ENCODE data around the gene ITGAE. TPM values are rescaled to one million over a fixed set of nuclear protein-coding genes. Genes with fewer than 3 reads are reported as not detected.
A peak's percentile ranks its signal among the peaks of the same experiment; 100 is the strongest.

The ITGAE gene
- total and polyA plus RNA-seq, 7 donors, result 25.2 to 51.8 (median 42.9) TPM

- intact Hi-C loops (cut with DNase I), result loop anchor here (5.0 to 10.0 kb wide), 2 partner anchors 56 to 621 kb away; partner anchors contain the start of gene HASPIN
- peaks cover 0 to 45% (median 41%) of the 10 kb centered on the region in 4 donors for H3K4me1 ChIP-seq
Observed at GRCh38 chr17:3665834-3666233, 135.2 kb downstream of the ITGAE start.

More at GRCh38 chr17:3665834-3666233, 135.2 kb downstream of the ITGAE start:
- H3K27ac ChIP-seq, result peak overlapping the region in 3 of 4 donors; percentile 94 to 98 (median 97)
- H3K27me3 ChIP-seq, result no peaks in the 10 kb centered on the region
- no peak for DNase-seq
- H3K9me3 ChIP-seq, result no peaks in the 10 kb centered on the region
- H3K4me3 ChIP-seq, result no peak overlapping the region
- 83 to 87% methylated on average over 5 of the region's 5 CpGs for WGBS, 2 donors
- TF ChIP-seq EP300 (IDR thresholded peaks at IDR 0.05) (no peak), POLR2A (IDR thresholded peaks at IDR 0.05) (no peak), POLR2AphosphoS5 (IDR thresholded peaks at IDR 0.05) (no peak), CTCF (IDR thresholded peaks at IDR 0.05) (no peak)
- H3K36me3 ChIP-seq, result peaks cover 0 to 38% (median 23%) of the 10 kb centered on the region in 4 donors

Other genes starting within 250 kb of the ITGAE start
- 1 to 10 TPM in 1 of 4 donors, under 1 TPM in 3; 0.14 to 3.3 (median 0.26) TPM for gene TRPV3, start 243.4 kb downstream of the ITGAE start, total RNA-seq
- gene TRPV3, start 243.4 kb downstream of the ITGAE start, polyA plus RNA-seq, result 1 to 10 TPM; 1.8 to 3.2 (median 3.1) TPM
- 1 to 10 TPM; 3.5 to 8.0 (median 5.5) TPM for gene TRPV1, start 191.8 kb downstream of the ITGAE start, total RNA-seq
- gene TRPV1, start 191.8 kb downstream of the ITGAE start, polyA plus RNA-seq, result 1 to 10 TPM; 2.3 to 5.1 (median 3.0) TPM
- gene SHPK, start 164.9 kb downstream of the ITGAE start, total RNA-seq, result 1 to 10 TPM; 5.8 to 8.0 (median 7.0) TPM
- 10 to 100 TPM in 1 of 3 donors, 1 to 10 TPM in 2; 7.8 to 12.7 (median 7.9) TPM for gene SHPK, start 164.9 kb downstream of the ITGAE start, polyA plus RNA-seq
- 10 to 100 TPM; 13.3 to 26.0 (median 18.0) TPM for gene CTNS, start 164.4 kb downstream of the ITGAE start, total RNA-seq
- 1 to 10 TPM; 1.8 to 10.0 (median 6.2) TPM for gene CTNS, start 164.4 kb downstream of the ITGAE start, polyA plus RNA-seq
- 10 to 100 TPM; 58.1 to 92.0 (median 63.5) TPM for gene TAX1BP3, start 132.6 kb downstream of the ITGAE start, total RNA-seq
- 100 to 1,000 TPM; 144 to 363 (median 351) TPM for gene TAX1BP3, start 132.6 kb downstream of the ITGAE start, polyA plus RNA-seq
- 10 to 100 TPM in 3 of 4 donors, 1 to 10 TPM in 1; 4.4 to 21.7 (median 15.1) TPM for gene EMC6, start 132.4 kb downstream of the ITGAE start, total RNA-seq
- gene EMC6, start 132.4 kb downstream of the ITGAE start, polyA plus RNA-seq, result 10 to 100 TPM; 68.5 to 90.5 (median 83.0) TPM
- under 1 TPM; 0.27 to 0.83 (median 0.43) TPM for gene P2RX5, start 105.0 kb downstream of the ITGAE start, total RNA-seq
- 10 to 100 TPM in 1 of 3 donors, not detected in 2; 55.3 TPM for gene P2RX5, start 105.0 kb downstream of the ITGAE start, polyA plus RNA-seq
- under 1 TPM; under 0.01 to 0.83 (median 0.29) TPM for gene HASPIN, start 77.3 kb downstream of the ITGAE start, total RNA-seq
- 1 to 10 TPM in 1 of 3 donors, under 1 TPM in 1, not detected in 1; 0.69 to 3.5 TPM for gene HASPIN, start 77.3 kb downstream of the ITGAE start, polyA plus RNA-seq
- gene NCBP3, start 45.1 kb upstream of the ITGAE start, total RNA-seq, result 10 to 100 TPM; 20.9 to 23.0 (median 21.7) TPM
- gene NCBP3, start 45.1 kb upstream of the ITGAE start, polyA plus RNA-seq, result 10 to 100 TPM in 2 of 3 donors, 1 to 10 TPM in 1; 8.4 to 34.8 (median 11.6) TPM
- 10 to 100 TPM in 1 of 4 donors, 1 to 10 TPM in 3; 3.8 to 12.8 (median 8.1) TPM for gene CAMKK1, start 91.9 kb upstream of the ITGAE start, total RNA-seq
- gene CAMKK1, start 91.9 kb upstream of the ITGAE start, polyA plus RNA-seq, result 1 to 10 TPM in 2 of 3 donors, under 1 TPM in 1; 0.92 to 6.3 (median 2.4) TPM
- gene P2RX1, start 115.3 kb upstream of the ITGAE start, total RNA-seq, result 10 to 100 TPM in 2 of 4 donors, 1 to 10 TPM in 2; 3.6 to 55.9 (median 10.0) TPM
- gene P2RX1, start 115.3 kb upstream of the ITGAE start, polyA plus RNA-seq, result 1 to 10 TPM in 1 of 3 donors, under 1 TPM in 2; 0.46 to 4.3 (median 0.60) TPM
- 10 to 100 TPM in 1 of 4 donors, 1 to 10 TPM in 3; 3.6 to 12.7 (median 5.0) TPM for gene ATP2A3, start 163.2 kb upstream of the ITGAE start, total RNA-seq
- 100 to 1,000 TPM in 1 of 3 donors, 10 to 100 TPM in 2; 19.2 to 158 (median 21.6) TPM for gene ATP2A3, start 163.2 kb upstream of the ITGAE start, polyA plus RNA-seq

Data from sigmoid colon (tissue), 7 donors.